HG02642 (cell line): ENCODE results near the gene TPCN2.
"Not testable (repeated sequence)": the region's sequence is repeated elsewhere in the genome, so short reads cannot be mapped to it uniquely, and the experiment has no call there.

Experiments
- ATAC-seq: cut with Tn5 transposase; IDR thresholded peaks from one replicate; pipeline ENCODE4 v1.9.1; 2021; ENCODE audit warnings: mild to moderate bottlenecking; ENCODE audit not compliant: unreplicated experiment, poor library complexity

TPCN2 gene

DNA sequence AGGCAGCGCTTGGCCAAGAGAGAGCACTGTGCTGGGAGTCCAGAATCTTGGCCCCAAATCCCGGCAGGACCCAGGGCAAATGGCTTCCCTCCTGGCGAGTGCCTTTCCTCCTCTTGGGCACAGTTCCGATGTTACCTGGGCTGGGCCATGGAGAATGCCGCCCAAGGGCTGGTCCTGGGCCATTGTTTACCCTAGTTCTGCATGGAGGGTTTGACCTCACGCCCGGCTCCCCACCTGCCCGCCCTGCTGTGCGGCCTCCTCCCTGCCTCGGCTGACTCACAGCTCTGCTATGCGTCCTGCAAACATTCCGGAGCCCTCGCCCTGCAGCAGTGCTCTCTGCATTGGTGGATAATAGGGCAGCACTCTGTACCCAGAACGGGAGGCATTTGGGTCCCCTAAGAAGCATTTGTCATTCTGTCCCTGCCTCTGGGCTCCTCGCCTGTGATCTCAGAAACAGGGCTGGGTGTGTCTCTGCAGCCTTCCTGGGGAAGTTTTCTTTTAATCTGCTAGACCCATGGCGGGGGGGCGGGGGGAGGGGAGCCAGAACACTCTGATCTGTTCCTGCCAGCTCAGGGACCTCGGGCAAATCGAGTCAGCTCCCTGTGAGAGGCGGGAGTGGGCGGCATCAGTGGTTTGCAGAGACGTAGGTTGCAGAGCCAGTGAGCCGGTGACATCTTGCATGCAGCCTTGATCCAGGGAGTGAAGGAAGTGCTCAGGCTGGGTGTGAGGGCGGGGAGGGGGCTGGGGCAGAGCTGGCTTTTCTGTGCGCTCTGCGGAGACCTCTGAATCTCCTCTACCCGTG, 74.1 kb downstream of the TPCN2 start:
- ATAC-seq = no peak

- ATAC-seq = no peak
These were observed 75.1 kb downstream of the TPCN2 start for GRCh38 chr11:69123593-69124545.

DNA sequence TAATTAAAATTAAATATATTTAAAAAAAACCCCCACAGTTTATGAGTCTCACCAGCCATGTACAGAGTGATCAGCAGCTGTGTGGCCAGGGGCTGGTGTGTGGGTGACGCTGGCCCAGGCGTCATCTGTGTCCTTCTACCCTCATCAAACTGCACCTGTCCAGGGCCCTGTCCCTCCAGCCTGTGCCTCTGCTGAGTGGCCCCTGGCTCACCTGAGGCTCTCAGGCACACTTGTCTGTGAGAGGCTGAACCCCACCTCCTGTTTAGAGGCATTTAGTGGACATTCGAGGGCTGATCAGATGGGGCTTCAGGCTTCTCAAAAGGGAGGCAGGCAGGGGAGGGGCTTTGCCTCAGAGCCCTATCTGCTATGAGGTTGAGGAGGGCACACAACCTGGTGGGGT, 77.1 kb downstream of the TPCN2 start:
- no peak for ATAC-seq

- no peak for ATAC-seq
These were observed 77.6 kb downstream of the TPCN2 start for GRCh38 chr11:69126286-69126685.

DNA sequence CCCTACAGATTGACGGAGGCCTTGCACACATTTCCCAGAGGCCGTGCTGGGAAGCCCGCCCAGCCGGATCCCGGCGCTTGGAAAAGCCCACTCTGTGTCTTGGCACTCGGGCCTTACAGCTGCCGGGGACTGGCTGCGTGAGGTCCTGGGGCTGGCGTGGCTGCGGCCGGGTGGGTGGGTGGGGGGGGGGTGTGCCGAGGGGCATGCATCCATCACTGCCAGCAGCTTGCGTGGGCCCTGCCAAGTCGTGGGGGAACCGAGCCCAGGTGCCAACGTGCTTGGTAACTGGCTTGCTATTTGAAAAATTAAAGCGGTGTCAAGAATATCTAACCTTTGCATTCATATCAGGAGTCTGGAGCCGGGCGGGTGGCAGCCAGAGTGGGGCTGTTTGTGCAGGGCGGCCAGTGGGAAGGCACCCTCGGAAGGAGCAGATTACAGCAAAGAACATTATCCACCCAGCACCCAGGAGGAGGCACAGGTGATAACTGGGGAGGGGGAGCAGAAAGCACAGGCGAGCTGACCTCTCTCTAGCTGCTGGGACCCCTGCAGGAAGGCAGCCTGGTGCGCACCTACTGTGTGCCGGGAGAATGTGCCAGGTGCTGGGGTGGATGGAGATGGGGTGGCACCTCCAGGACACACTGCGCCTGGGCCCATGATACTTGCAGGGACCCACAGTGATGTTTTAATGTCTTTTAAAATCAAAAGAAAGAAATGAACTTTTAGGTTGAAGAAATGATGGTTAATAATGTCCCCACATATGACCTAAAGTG, 78.5 kb downstream of the TPCN2 start:
- no peak for ATAC-seq

- ATAC-seq = no peak
These were observed 79.2 kb downstream of the TPCN2 start for GRCh38 chr11:69127884-69128283.

- no peak for ATAC-seq
These were observed 80.3 kb downstream of the TPCN2 start for GRCh38 chr11:69129053-69129452.

- ATAC-seq = no peak
These were observed 80.9 kb downstream of the TPCN2 start for GRCh38 chr11:69129647-69130046.

DNA sequence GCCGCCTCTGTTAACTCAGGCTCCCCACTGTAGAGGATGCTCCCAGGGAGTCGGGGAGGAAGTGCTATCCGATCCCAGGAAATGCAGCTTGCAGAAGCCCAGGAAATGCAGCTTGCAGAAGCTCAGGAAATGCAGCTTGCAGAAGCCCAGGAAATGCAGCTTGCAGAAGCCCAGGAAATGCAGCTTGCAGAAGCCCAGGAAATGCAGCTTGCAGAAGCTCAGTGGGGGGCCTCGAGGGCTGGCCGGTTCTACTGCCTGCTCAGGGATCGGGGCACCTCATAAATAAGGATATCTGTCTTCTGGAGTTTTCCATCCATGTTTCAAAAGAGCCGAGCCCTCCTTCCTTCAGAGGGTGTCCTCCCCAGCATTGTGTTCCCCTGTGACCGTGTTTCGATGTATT, 81.9 kb downstream of the TPCN2 start:
- no peak for ATAC-seq

DNA sequence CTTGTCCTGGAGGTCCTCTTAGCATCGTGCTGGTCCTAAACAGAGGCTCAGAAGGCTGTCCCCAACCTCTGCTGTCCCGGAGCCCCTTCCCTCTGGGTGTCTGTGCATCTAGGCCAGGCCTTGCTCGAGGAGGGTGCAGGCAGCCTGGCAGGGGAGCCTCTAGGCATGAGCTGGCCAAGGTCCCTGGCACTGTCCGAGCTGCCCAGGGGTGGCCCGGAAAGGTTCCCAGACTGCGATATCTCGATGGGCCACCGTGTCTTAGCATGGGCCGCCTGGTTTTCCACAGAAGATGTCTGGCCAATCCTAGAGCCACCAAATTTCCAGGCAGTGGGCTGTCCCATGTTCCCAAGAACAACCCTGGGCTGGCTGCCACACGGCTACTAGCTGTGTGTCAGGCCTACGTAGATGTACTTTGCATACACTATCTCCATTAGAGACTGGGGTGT, 82.4 kb downstream of the TPCN2 start:
- ATAC-seq = no peak

- no peak for ATAC-seq
These were observed 83.0 kb downstream of the TPCN2 start for GRCh38 chr11:69131644-69132300.

- no peak for ATAC-seq
These were observed 83.6 kb downstream of the TPCN2 start for GRCh38 chr11:69132301-69132670.

- no peak for ATAC-seq
These were observed 84.5 kb downstream of the TPCN2 start for GRCh38 chr11:69133251-69133650.

DNA sequence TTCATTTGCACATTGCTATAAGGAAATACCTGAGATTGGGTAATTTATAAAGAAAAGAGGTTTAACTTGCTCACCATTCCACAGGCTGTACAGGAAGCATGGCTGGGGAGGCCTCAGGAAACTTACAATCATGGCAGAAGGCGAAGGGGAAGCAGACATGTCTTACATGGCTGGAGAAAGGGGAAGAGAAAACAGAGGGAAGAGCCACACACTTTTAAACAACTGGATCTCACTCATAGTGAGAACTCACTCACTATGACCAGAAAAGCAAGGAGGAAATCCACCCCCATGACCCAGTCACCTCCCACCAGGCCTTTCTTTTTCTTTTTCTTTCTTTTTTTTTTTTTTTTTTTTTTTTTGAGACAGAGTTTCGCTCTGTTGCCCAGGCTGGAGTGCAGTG, 85.5 kb downstream of the TPCN2 start:
- ATAC-seq = not testable (repeated sequence)

DNA sequence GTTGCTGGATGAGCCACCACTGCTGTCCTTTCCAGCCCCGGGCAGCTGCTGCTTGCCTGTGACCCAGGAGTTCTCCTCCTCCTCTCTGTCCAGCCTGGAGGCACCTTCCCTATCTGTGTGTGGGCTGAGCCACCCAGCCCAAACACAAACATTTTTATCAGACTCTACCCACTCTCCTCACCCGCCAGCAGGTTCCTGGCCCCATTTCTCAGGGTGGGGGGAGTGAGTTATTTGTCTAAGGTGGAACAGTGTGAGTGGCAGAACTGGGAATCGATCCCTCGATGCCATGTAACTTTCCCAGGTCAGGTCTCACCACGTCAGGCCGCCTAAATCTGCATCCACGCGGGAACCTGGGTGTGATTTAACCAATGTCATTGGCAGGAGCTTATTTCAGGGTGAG, 86.2 kb downstream of the TPCN2 start:
- no peak for ATAC-seq

DNA sequence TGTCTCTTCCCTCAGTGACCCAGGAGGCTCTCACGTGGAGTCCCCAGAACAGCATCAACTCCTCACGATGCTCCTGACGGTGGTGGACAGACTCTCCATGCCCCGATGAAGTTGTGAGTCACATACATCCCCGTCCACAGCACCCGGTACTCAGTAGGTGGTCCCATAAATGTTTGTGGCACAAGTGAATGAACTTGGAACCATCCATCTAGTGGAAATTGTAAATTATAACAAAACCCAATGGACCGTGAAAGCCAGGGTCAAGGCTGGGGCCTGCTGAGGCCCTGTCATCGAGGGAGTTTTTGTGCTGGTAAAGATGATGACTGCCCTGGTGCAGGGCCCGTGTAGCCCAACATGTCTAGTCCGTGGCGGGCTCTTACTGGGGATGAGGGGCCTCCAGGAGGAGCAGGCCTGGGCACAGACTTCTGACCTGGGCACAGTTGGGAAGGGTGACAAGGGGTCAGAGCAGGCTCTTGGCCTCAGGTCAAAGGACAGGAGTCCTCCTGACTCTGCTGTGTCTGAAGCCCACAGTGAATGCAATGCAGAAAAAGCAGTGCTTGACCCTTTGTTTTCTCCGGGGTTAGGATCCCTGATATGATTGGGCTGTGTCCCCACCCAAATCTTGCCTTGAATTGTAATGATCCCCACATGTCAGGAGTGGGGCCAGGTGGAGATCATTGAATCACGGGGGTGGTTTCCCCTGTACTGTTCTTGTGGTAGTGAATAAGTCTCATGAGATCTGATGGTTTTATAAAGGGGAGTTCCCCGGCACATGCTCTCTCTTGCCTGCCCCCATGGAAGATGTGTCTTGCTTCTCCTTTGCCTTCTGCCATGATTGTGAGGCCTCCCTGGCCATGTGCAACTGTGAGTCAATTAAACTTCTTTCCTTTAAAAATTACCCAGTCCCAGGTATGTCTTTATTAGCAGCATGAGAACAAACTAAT, 87.0 kb downstream of the TPCN2 start:
- ATAC-seq = no peak

DNA sequence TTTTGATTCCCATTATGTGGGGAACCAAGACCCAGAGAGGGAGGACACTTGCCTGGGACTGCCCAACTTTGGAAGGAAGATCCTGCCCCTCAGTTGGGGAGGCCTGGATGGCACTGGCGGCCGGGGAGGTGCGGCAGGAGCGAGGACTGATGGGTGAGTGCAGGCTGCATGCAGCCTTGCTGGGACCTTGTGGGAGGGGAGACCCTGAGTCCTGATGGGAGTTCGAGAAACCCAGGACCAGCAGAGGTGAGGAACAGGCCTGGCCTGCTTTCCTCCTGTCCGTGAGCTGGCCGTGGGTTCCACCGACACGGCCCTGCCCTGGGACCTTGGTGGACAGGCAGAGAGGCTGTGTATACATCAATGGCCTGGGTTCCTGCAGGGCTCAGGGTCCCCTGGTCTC, 87.7 kb downstream of the TPCN2 start:
- no peak for ATAC-seq

DNA sequence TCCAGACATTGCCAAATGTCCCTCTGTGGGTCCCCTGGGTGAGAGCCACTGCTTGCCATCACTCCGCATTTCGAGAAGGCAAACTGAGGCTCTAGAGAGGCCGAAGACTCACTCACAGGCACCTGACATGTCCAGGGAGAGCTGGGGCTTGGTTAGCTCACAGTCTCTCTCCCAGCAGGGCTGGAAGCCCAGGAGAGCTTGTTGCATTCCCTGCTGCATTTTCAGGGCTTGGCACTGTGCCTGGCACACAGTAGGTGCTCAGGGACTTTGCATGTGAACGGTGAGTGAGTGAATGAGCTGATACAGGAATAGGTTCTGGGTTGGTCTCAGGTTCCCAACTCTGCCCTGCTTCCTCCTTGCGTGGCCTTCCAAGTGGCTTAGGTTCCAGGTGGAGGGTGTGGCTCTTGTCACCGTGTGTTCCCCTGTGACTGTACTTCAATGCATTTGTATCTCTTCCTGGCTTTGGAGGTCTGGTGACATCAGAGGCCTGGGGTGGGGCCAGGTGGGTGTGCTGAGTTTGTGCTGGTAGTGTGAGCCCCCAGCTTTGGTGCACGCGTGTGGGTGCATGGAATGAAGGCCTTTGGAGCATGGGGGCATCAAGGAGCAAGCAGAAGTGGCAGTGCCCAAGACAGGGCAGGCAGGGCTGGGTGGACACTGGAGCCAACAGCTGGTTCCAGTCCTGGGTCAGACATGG, 88.6 kb downstream of the TPCN2 start:
- ATAC-seq = no peak
